GM23338 (cell line): ENCODE data around the gene TMCO1. TPM values are rescaled to one million over a fixed set of nuclear protein-coding genes. Genes with fewer than 3 reads are reported as not detected.
"Not testable (repeated sequence)": the region's sequence is repeated elsewhere in the genome, so short reads cannot be mapped to it uniquely, and the experiment has no call there.

ENCODE experiments used
- ATAC-seq: fragments of 200-7000 bp; cut with Tn5 transposase; 3 replicates; pipeline ENCODE4 v1.9.1; 2020
- DNase-seq: peaks from one replicate; pipeline ENCODE4 v3.0.0-alpha.2; 2015; ENCODE audit warnings: low spot score
- H2AFZ ChIP-seq: fragments of 200-600 bp; sonication (generic); 2 replicates; pipeline ENCODE4 v1.8.0; 2016; ENCODE audit warnings: antibody characterized with exemption, mild to moderate bottlenecking, moderate library complexity
- H3F3A ChIP-seq: fragments of 200-600 bp; sonication (generic); replicated peaks from 2 replicates; pipeline ENCODE4 v1.8.0; 2017; ENCODE audit warnings: antibody characterized with exemption, mixed run types, low read depth
- H3K27ac ChIP-seq: fragments of 200-600 bp; sonication (generic); 2 replicates; pipeline ENCODE4 v1.6.1; 2016; ENCODE audit warnings: low read depth
- H3K27me3 ChIP-seq: fragments of 200-600 bp; sonication (generic); 2 replicates; pipeline ENCODE4 v1.8.0; 2016; ENCODE audit warnings: mild to moderate bottlenecking, mixed run types, moderate library complexity; ENCODE audit not compliant: insufficient read depth
- H3K36me3 ChIP-seq: fragments of 200-600 bp; sonication (generic); 2 replicates; pipeline ENCODE4 v1.8.0; 2016; ENCODE audit warnings: mild to moderate bottlenecking; ENCODE audit not compliant: insufficient read depth
- H3K4me1 ChIP-seq: fragments of 200-600 bp; sonication (generic); 2 replicates; pipeline ENCODE4 v1.8.0; 2016; ENCODE audit warnings: mild to moderate bottlenecking, moderate library complexity; ENCODE audit not compliant: insufficient read depth
- H3K4me2 ChIP-seq: fragments of 200-600 bp; sonication (generic); 2 replicates; pipeline ENCODE4 v1.7.1; 2017; ENCODE audit warnings: mixed run types
- H3K4me3 ChIP-seq: fragments of 200-600 bp; sonication (generic); 2 replicates; pipeline ENCODE4 v1.6.1; 2016; ENCODE audit warnings: mixed run types
- H3K79me2 ChIP-seq: fragments of 200-600 bp; sonication (generic); replicated peaks from 2 replicates; pipeline ENCODE4 v1.8.0; 2017; ENCODE audit warnings: mild to moderate bottlenecking; ENCODE audit not compliant: insufficient read depth
- H3K9me2 ChIP-seq: fragments of 200-600 bp; sonication (generic); 2 replicates; pipeline ENCODE4 v1.8.0; 2017; ENCODE audit not compliant: insufficient read depth
- H4K20me1 ChIP-seq: fragments of 200-600 bp; sonication (generic); replicated peaks from 2 replicates; pipeline ENCODE4 v1.8.0; 2017; ENCODE audit warnings: mild to moderate bottlenecking; ENCODE audit not compliant: insufficient read depth
- H3K27ac Mint-ChIP-seq: 2 replicates; pipeline ENCODE4 v1.8.0; 2020; ENCODE audit warnings: inconsistent platforms, mild to moderate bottlenecking, moderate library complexity, mixed read lengths
- H3K27me3 Mint-ChIP-seq: 3 replicates; pipeline ENCODE4 v1.8.0; 2022; ENCODE audit warnings: low read depth, mild to moderate bottlenecking, moderate library complexity, mixed read lengths, inconsistent platforms; ENCODE audit not compliant: insufficient read depth, poor library complexity
- H3K36me3 Mint-ChIP-seq: 3 replicates; pipeline ENCODE4 v1.8.0; 2021; ENCODE audit warnings: low read depth, mild to moderate bottlenecking, inconsistent platforms, moderate library complexity, mixed read lengths
- H3K4me1 Mint-ChIP-seq: 3 replicates; pipeline ENCODE4 v1.8.0; 2020; ENCODE audit warnings: mild to moderate bottlenecking, inconsistent platforms, mixed read lengths
- H3K4me3 Mint-ChIP-seq: 3 replicates; pipeline ENCODE4 v1.8.0; 2021; ENCODE audit warnings: moderate library complexity, mild to moderate bottlenecking, inconsistent platforms, mixed read lengths
- H3K9me3 Mint-ChIP-seq: 3 replicates; pipeline ENCODE4 v1.8.0; 2020; ENCODE audit warnings: moderate library complexity, mild to moderate bottlenecking, inconsistent platforms, mixed read lengths
- EZH2phosphoT487 ChIP-seq: fragments of 200-600 bp; sonication (generic); IDR thresholded peaks from one replicate; pipeline ENCODE4 v1.8.1; 2018; ENCODE audit warnings: antibody characterized with exemption; ENCODE audit not compliant: unreplicated experiment
- JUNB ChIP-seq: IDR thresholded peaks from one replicate; pipeline ENCODE4 v1.6.1; 2016; ENCODE audit warnings: antibody characterized with exemption; ENCODE audit not compliant: unreplicated experiment
- NANOG ChIP-seq: IDR thresholded peaks from 2 replicates; pipeline ENCODE4 v1.6.1; 2016; ENCODE audit warnings: antibody characterized with exemption, borderline replicate concordance
- STAT1 ChIP-seq: IDR thresholded peaks from one replicate; pipeline ENCODE4 v1.6.1; 2016; ENCODE audit warnings: antibody characterized with exemption; ENCODE audit not compliant: unreplicated experiment
- ZNF331 ChIP-seq: fragments of 250-450 bp; sonication (Bioruptor Pico); IDR thresholded peaks from 2 replicates; pipeline ENCODE4 v1.5.0; 2020; ENCODE audit warnings: low read depth, mild to moderate bottlenecking, moderate library complexity
- polyA plus RNA-seq: library from polyadenylated mRNA; unstranded; fragments of >200 nt; fragmentation: Nextera tagmentation; extraction: Ambion mirVana; gene quantifications from 2 replicates; pipeline ENCODE4 v1.2.1, GENCODE V29; 2016
- total RNA-seq: library from RNA; depleted of rRNA; stranded (reverse); fragments of >200 nt; shearing (Covaris generic); gene quantifications from 2 replicates; pipeline ENCODE4 v1.2.3, GENCODE V29; 2014
- TF ChIP-seq, protein P1 (sequence below): IDR thresholded peaks from 2 replicates; pipeline ENCODE4 v1.6.1; 2016; ENCODE audit warnings: antibody characterized with exemption
- TF ChIP-seq, protein P2 (sequence below): IDR thresholded peaks from one replicate; pipeline ENCODE4 v1.6.1; 2018; ENCODE audit warnings: antibody characterized with exemption; ENCODE audit not compliant: unreplicated experiment
- TF ChIP-seq, protein P3 (sequence below): fragments of 250-450 bp; sonication (Bioruptor Pico); IDR thresholded peaks from 2 replicates; pipeline ENCODE4 v1.5.0; 2020; ENCODE audit warnings: mild to moderate bottlenecking, moderate library complexity

TMCO1 gene
- total and polyA plus RNA-seq, 2 experiments from 2014 or later: 38.3 to 116 TPM

DNA sequence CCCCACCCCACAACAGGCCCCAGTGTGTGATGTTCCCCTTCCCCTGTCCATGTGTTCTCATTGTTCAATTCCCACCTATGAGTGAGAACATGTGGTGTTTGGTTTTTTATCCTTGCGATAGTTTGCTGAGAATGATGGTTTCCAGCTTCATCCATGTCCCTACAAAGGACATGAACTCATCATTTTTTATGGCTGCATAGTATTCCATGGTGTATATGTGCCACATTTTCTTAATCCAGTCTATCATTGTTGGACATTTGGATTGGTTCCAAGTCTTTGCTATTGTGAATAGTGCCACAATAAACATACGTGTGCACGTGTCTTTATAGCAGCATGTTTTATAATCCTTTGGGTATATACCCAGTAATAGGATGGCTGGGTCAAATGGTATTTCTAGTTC is 9.5 kb upstream of the TMCO1 start:
- ATAC-seq: not testable (repeated sequence)

DNA sequence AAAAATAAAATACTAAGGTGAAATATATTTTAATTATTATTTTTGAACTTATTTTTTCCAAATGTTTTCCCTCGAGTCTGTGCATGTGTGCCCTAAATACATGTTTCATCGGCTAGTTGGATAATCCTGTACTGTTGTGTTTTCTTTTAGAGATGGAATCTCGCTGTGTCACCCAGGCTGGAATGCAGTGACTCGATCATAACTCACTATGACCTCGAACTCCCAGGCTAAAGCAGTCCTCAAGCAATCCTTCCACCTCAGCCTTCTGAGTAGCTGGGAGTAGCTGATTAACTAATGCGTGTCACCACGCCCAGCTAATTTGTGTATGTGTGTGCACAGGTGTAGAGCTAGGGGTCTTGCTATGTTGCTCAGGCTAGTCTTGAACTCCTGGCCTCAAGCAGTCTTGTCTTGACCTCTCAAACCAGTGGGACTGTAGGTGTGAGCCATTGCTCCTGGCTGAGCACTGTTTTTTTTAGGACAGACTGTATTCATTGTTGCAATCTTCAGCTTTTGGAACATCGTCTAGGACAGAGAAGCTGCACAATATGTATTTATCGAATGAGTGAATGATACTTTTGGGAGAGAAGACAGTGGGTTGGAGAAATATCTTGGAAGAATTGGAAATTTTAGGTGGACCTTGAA is 4.8 kb upstream of the TMCO1 start:
- H3K9me2 ChIP-seq: no peaks in the 10 kb centered on the region
- H3K79me2 ChIP-seq: peaks cover 12% of the 10 kb centered on the region
- H2AFZ ChIP-seq: no peak overlapping the region
- H3K27ac ChIP-seq: no peak overlapping the region
- Mint-ChIP-seq H3K27ac (no peak overlapping the region), H3K36me3 (peaks cover 6% of the 10 kb centered on the region; the same call in 1 of the 3 replicates), H3K4me3 (no peak overlapping the region), H3K27me3 (no peaks in the 10 kb centered on the region), H3K4me1 (peaks cover 4% of the 10 kb centered on the region; the same call in 1 of the 3 replicates), H3K9me3 (no peaks in the 10 kb centered on the region)
- no peaks in the 10 kb centered on the region for H3K27me3 ChIP-seq
- H3K36me3 ChIP-seq: no peaks in the 10 kb centered on the region
- 0 out of 2 replicates have a peak, but pooled peaks cover 5% of the 10 kb centered on the region for H3F3A ChIP-seq
- DNase-seq (no peak), ATAC-seq (no peak)
- peaks cover 7% of the 10 kb centered on the region; the same call in 1 of the 2 replicates for H3K4me1 ChIP-seq
- TF ChIP-seq, protein P1, sequence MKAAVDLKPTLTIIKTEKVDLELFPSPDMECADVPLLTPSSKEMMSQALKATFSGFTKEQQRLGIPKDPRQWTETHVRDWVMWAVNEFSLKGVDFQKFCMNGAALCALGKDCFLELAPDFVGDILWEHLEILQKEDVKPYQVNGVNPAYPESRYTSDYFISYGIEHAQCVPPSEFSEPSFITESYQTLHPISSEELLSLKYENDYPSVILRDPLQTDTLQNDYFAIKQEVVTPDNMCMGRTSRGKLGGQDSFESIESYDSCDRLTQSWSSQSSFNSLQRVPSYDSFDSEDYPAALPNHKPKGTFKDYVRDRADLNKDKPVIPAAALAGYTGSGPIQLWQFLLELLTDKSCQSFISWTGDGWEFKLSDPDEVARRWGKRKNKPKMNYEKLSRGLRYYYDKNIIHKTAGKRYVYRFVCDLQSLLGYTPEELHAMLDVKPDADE: no peak
- TF ChIP-seq, protein P2, sequence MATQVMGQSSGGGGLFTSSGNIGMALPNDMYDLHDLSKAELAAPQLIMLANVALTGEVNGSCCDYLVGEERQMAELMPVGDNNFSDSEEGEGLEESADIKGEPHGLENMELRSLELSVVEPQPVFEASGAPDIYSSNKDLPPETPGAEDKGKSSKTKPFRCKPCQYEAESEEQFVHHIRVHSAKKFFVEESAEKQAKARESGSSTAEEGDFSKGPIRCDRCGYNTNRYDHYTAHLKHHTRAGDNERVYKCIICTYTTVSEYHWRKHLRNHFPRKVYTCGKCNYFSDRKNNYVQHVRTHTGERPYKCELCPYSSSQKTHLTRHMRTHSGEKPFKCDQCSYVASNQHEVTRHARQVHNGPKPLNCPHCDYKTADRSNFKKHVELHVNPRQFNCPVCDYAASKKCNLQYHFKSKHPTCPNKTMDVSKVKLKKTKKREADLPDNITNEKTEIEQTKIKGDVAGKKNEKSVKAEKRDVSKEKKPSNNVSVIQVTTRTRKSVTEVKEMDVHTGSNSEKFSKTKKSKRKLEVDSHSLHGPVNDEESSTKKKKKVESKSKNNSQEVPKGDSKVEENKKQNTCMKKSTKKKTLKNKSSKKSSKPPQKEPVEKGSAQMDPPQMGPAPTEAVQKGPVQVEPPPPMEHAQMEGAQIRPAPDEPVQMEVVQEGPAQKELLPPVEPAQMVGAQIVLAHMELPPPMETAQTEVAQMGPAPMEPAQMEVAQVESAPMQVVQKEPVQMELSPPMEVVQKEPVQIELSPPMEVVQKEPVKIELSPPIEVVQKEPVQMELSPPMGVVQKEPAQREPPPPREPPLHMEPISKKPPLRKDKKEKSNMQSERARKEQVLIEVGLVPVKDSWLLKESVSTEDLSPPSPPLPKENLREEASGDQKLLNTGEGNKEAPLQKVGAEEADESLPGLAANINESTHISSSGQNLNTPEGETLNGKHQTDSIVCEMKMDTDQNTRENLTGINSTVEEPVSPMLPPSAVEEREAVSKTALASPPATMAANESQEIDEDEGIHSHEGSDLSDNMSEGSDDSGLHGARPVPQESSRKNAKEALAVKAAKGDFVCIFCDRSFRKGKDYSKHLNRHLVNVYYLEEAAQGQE: no peak
- no peak for TF ChIP-seq STAT1
- TF ChIP-seq, protein P3, sequence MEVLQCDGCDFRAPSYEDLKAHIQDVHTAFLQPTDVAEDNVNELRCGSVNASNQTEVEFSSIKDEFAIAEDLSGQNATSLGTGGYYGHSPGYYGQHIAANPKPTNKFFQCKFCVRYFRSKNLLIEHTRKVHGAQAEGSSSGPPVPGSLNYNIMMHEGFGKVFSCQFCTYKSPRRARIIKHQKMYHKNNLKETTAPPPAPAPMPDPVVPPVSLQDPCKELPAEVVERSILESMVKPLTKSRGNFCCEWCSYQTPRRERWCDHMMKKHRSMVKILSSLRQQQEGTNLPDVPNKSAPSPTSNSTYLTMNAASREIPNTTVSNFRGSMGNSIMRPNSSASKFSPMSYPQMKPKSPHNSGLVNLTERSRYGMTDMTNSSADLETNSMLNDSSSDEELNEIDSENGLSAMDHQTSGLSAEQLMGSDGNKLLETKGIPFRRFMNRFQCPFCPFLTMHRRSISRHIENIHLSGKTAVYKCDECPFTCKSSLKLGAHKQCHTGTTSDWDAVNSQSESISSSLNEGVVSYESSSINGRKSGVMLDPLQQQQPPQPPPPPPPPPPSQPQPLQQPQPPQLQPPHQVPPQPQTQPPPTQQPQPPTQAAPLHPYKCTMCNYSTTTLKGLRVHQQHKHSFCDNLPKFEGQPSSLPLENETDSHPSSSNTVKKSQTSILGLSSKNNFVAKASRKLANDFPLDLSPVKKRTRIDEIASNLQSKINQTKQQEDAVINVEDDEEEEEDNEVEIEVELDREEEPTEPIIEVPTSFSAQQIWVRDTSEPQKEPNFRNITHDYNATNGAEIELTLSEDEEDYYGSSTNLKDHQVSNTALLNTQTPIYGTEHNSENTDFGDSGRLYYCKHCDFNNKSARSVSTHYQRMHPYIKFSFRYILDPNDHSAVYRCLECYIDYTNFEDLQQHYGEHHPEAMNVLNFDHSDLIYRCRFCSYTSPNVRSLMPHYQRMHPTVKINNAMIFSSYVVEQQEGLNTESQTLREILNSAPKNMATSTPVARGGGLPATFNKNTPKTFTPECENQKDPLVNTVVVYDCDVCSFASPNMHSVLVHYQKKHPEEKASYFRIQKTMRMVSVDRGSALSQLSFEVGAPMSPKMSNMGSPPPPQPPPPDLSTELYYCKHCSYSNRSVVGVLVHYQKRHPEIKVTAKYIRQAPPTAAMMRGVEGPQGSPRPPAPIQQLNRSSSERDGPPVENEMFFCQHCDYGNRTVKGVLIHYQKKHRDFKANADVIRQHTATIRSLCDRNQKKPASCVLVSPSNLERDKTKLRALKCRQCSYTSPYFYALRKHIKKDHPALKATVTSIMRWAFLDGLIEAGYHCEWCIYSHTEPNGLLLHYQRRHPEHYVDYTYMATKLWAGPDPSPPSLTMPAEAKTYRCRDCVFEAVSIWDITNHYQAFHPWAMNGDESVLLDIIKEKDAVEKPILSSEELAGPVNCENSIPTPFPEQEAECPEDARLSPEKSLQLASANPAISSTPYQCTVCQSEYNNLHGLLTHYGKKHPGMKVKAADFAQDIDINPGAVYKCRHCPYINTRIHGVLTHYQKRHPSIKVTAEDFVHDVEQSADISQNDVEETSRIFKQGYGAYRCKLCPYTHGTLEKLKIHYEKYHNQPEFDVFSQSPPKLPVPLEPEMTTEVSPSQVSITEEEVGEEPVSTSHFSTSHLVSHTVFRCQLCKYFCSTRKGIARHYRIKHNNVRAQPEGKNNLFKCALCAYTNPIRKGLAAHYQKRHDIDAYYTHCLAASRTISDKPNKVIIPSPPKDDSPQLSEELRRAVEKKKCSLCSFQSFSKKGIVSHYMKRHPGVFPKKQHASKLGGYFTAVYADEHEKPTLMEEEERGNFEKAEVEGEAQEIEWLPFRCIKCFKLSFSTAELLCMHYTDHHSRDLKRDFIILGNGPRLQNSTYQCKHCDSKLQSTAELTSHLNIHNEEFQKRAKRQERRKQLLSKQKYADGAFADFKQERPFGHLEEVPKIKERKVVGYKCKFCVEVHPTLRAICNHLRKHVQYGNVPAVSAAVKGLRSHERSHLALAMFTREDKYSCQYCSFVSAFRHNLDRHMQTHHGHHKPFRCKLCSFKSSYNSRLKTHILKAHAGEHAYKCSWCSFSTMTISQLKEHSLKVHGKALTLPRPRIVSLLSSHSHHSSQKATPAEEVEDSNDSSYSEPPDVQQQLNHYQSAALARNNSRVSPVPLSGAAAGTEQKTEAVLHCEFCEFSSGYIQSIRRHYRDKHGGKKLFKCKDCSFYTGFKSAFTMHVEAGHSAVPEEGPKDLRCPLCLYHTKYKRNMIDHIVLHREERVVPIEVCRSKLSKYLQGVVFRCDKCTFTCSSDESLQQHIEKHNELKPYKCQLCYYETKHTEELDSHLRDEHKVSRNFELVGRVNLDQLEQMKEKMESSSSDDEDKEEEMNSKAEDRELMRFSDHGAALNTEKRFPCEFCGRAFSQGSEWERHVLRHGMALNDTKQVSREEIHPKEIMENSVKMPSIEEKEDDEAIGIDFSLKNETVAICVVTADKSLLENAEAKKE: no peak
- TF ChIP-seq ZNF331: no peak
- no peak for TF ChIP-seq EZH2phosphoT487
- no peak for TF ChIP-seq JUNB
- no peak for TF ChIP-seq NANOG
- H3K4me3 ChIP-seq: no peak overlapping the region
- H4K20me1 ChIP-seq: no peaks in the 10 kb centered on the region
- no peak overlapping the region for H3K4me2 ChIP-seq

More for the DNA sequence above, 9.5 kb upstream of the TMCO1 start:
- H3K4me1 Mint-ChIP-seq, H3K27ac ChIP-seq, H3K9me2 ChIP-seq, H3K4me3 ChIP-seq, H3K4me1 ChIP-seq, H3K36me3 Mint-ChIP-seq, H2AFZ ChIP-seq, H3K4me2 ChIP-seq, H3F3A ChIP-seq, H3K27me3 Mint-ChIP-seq, H3K79me2 ChIP-seq, H3K27ac Mint-ChIP-seq, H4K20me1 ChIP-seq, H3K4me3 Mint-ChIP-seq, H3K27me3 ChIP-seq, DNase-seq, H3K36me3 ChIP-seq: not testable (repeated sequence)
- H3K9me3 Mint-ChIP-seq: peaks cover 14% of the 10 kb centered on the region
